Neural progenitor cell (in vitro differentiated cells): Measurements from ENCODE around the gene CHAC1. TPM values are rescaled to one million over a fixed set of nuclear protein-coding genes. Genes with fewer than 3 reads are reported as not detected.

Experiments
- DNase-seq: peaks from one replicate; pipeline ENCODE4 v3.0.0-alpha.2; 2016; ENCODE audit warnings: low spot score
- H2AFZ ChIP-seq: fragments of 200-600 bp; sonication (generic); replicated peaks from 2 replicates; pipeline ENCODE4 v1.6.1; 2016; ENCODE audit warnings: antibody characterized with exemption
- H3F3A ChIP-seq: fragments of 200-600 bp; sonication (generic); 2 replicates; pipeline ENCODE4 v1.6.1; 2016; ENCODE audit warnings: antibody characterized with exemption, low read depth
- H3K27ac ChIP-seq: fragments of 200-600 bp; sonication (generic); 2 replicates; pipeline ENCODE4 v1.5.1; 2016; ENCODE audit warnings: mild to moderate bottlenecking
- H3K27me3 ChIP-seq: fragments of 200-600 bp; sonication (generic); 2 replicates; pipeline ENCODE4 v1.6.1; 2016; ENCODE audit warnings: mild to moderate bottlenecking, moderate library complexity
- H3K36me3 ChIP-seq: fragments of 200-600 bp; sonication (generic); 2 replicates; pipeline ENCODE4 v1.5.1; 2016
- H3K4me1 ChIP-seq: fragments of 200-600 bp; sonication (generic); 2 replicates; pipeline ENCODE4 v1.6.1; 2016; ENCODE audit warnings: mixed run types
- H3K4me2 ChIP-seq: fragments of 200-600 bp; sonication (generic); 2 replicates; pipeline ENCODE4 v1.6.1; 2016
- H3K4me3 ChIP-seq: fragments of 200-600 bp; sonication (generic); 2 replicates; pipeline ENCODE4 v1.5.1; 2016
- H3K79me2 ChIP-seq: fragments of 200-600 bp; sonication (generic); 2 replicates; pipeline ENCODE4 v1.6.1; 2016; ENCODE audit warnings: low read depth
- H3K9ac ChIP-seq: fragments of 200-600 bp; sonication (generic); 2 replicates; pipeline ENCODE4 v1.6.1; 2016
- H3K9me3 ChIP-seq: fragments of 200-600 bp; sonication (generic); 2 replicates; pipeline ENCODE4 v1.5.1; 2016; ENCODE audit warnings: low read depth
- H4K20me1 ChIP-seq: fragments of 200-600 bp; sonication (generic); 2 replicates; pipeline ENCODE4 v1.6.1; 2016; ENCODE audit warnings: low read depth
- H3K27ac Mint-ChIP-seq: 3 replicates; pipeline ENCODE4 v1.8.0; 2021; ENCODE audit warnings: mixed read lengths
- H3K27me3 Mint-ChIP-seq: 2 replicates; pipeline ENCODE4 v1.8.0; 2022; ENCODE audit warnings: low read depth, mild to moderate bottlenecking, inconsistent platforms, moderate library complexity, mixed read lengths; ENCODE audit not compliant: insufficient read depth
- H3K36me3 Mint-ChIP-seq: 3 replicates; pipeline ENCODE4 v1.8.0; 2021; ENCODE audit warnings: mixed read lengths
- H3K4me1 Mint-ChIP-seq: 3 replicates; pipeline ENCODE4 v1.8.0; 2021; ENCODE audit warnings: mixed read lengths
- H3K4me3 Mint-ChIP-seq: 3 replicates; pipeline ENCODE4 v1.8.0; 2021; ENCODE audit warnings: mild to moderate bottlenecking, moderate library complexity, mixed read lengths
- H3K9me3 Mint-ChIP-seq: 3 replicates; pipeline ENCODE4 v1.8.0; 2020; ENCODE audit warnings: mixed read lengths
- CTCF ChIP-seq: fragments of 200-600 bp; sonication (generic); IDR thresholded peaks from 2 replicates; pipeline ENCODE4 v1.5.1; 2017; ENCODE audit warnings: antibody characterized with exemption, mild to moderate bottlenecking
- EZH2 ChIP-seq: fragments of 200-600 bp; sonication (generic); IDR thresholded peaks from 2 replicates; pipeline ENCODE4 v1.6.1; 2017; ENCODE audit warnings: antibody characterized with exemption, mild to moderate bottlenecking, moderate library complexity
- EZH2phosphoT487 ChIP-seq: fragments of 200-600 bp; sonication (generic); IDR thresholded peaks from 2 replicates; pipeline ENCODE4 v1.6.1; 2017; ENCODE audit warnings: antibody characterized with exemption
- total RNA-seq: library from RNA; depleted of rRNA; stranded (reverse); fragments of >200 nt; gene quantifications from 2 replicates; pipeline ENCODE4 v1.2.3, GENCODE V29; 2015; ENCODE audit warnings: low replicate concordance

CHAC1 gene
- total RNA-seq, 1 donor from 2014 or later: 2.4 TPM

- TF ChIP-seq EZH2phosphoT487 (no peak), CTCF (peak; percentile 33), EZH2 (no peak)
- peaks cover 16% of the 10 kb centered on the region for H3F3A ChIP-seq
- no peaks in the 10 kb centered on the region for H4K20me1 ChIP-seq
- peaks cover 55% of the 10 kb centered on the region for H3K27me3 ChIP-seq
- H3K4me1 ChIP-seq: peaks cover 8% of the 10 kb centered on the region
- H3K4me1 Mint-ChIP-seq: peaks cover 22% of the 10 kb centered on the region
- H3K9ac ChIP-seq: no peak overlapping the region
- H3K79me2 ChIP-seq: no peaks in the 10 kb centered on the region
- H3K4me2 ChIP-seq: no peak overlapping the region
- H3K9me3 Mint-ChIP-seq: no peaks in the 10 kb centered on the region
- no peak overlapping the region for H3K4me3 ChIP-seq
- H3K27me3 Mint-ChIP-seq: peaks cover 23% of the 10 kb centered on the region
- H3K9me3 ChIP-seq: no peaks in the 10 kb centered on the region
- peak overlapping the region; percentile 72 for H3K27ac Mint-ChIP-seq
- no peak overlapping the region for H2AFZ ChIP-seq
- H3K4me3 Mint-ChIP-seq: no peak overlapping the region
- peak; percentile 63 for DNase-seq
- no peaks in the 10 kb centered on the region for H3K36me3 Mint-ChIP-seq
- no peak overlapping the region for H3K27ac ChIP-seq
- no peaks in the 10 kb centered on the region for H3K36me3 ChIP-seq
These were observed 16.3 kb upstream of the CHAC1 start for GRCh38 chr15:40936709-40937666.

- H3K36me3 ChIP-seq: no peaks in the 10 kb centered on the region
- Mint-ChIP-seq H3K27ac (no peak overlapping the region), H3K4me3 (no peak overlapping the region), H3K36me3 (no peaks in the 10 kb centered on the region), H3K27me3 (peaks cover 22% of the 10 kb centered on the region), H3K4me1 (peaks cover 29% of the 10 kb centered on the region), H3K9me3 (no peaks in the 10 kb centered on the region)
- no peaks in the 10 kb centered on the region for H3K9me3 ChIP-seq
- H3K27me3 ChIP-seq: peaks cover 54% of the 10 kb centered on the region
- H3K9ac ChIP-seq: no peak overlapping the region
- H4K20me1 ChIP-seq: no peaks in the 10 kb centered on the region
- TF ChIP-seq EZH2phosphoT487 (no peak), CTCF (peak; percentile 38)
- H3K4me1 ChIP-seq: peaks cover 13% of the 10 kb centered on the region
- no peak overlapping the region for H3K27ac ChIP-seq
- no peak for DNase-seq
- no peak overlapping the region for H3K4me2 ChIP-seq
- no peak overlapping the region for H2AFZ ChIP-seq
- H3K79me2 ChIP-seq: no peaks in the 10 kb centered on the region
- H3K4me3 ChIP-seq: no peak overlapping the region
- peaks cover 23% of the 10 kb centered on the region for H3F3A ChIP-seq
These were observed 15.3 kb upstream of the CHAC1 start for GRCh38 chr15:40937762-40938535.

GRCh38 chr15:40938536-40938870 is 14.8 kb upstream of the CHAC1 start:
- Histone ChIP-seq H3K27ac (no peak overlapping the region), H3K79me2 (no peaks in the 10 kb centered on the region), H3K27me3 (peaks cover 54% of the 10 kb centered on the region), H3K4me3 (no peak overlapping the region), H3F3A (peaks cover 23% of the 10 kb centered on the region), H4K20me1 (no peaks in the 10 kb centered on the region), H3K4me2 (no peak overlapping the region), H3K4me1 (peaks cover 13% of the 10 kb centered on the region), H3K9ac (no peak overlapping the region), H3K36me3 (no peaks in the 10 kb centered on the region), H2AFZ (no peak overlapping the region), H3K9me3 (no peaks in the 10 kb centered on the region)
- DNase-seq: no peak
- peaks cover 21% of the 10 kb centered on the region for H3K27me3 Mint-ChIP-seq
- H3K4me1 Mint-ChIP-seq: peaks cover 31% of the 10 kb centered on the region
- no peak overlapping the region for H3K27ac Mint-ChIP-seq
- H3K36me3 Mint-ChIP-seq: no peaks in the 10 kb centered on the region
- TF ChIP-seq CTCF (no peak), EZH2 (no peak), EZH2phosphoT487 (no peak)
- H3K4me3 Mint-ChIP-seq: no peak overlapping the region
- no peaks in the 10 kb centered on the region for H3K9me3 Mint-ChIP-seq
